Panc1 (cell line): Measurements from ENCODE around the gene PARD6B.

ENCODE experiments used
- TF ChIP-seq, protein P1 (sequence below): fragments of 450-650 bp; IDR thresholded peaks from 2 replicates; pipeline ENCODE4 v1.5.1; 2017; ENCODE audit warnings: mild to moderate bottlenecking
- TF ChIP-seq, protein P2 (sequence below), 2 experiments: IDR thresholded peaks; 2 replicates each; pipeline ENCODE4 v1.6.1; 2011 to 2012; ENCODE audit warnings: low read depth in 2 of 2, control low read depth in 1 of 2, low read length in 1 of 2, mild to moderate bottlenecking in 1 of 2, moderate library complexity in 1 of 2; ENCODE audit not compliant: insufficient read depth in 1 of 2

DNA sequence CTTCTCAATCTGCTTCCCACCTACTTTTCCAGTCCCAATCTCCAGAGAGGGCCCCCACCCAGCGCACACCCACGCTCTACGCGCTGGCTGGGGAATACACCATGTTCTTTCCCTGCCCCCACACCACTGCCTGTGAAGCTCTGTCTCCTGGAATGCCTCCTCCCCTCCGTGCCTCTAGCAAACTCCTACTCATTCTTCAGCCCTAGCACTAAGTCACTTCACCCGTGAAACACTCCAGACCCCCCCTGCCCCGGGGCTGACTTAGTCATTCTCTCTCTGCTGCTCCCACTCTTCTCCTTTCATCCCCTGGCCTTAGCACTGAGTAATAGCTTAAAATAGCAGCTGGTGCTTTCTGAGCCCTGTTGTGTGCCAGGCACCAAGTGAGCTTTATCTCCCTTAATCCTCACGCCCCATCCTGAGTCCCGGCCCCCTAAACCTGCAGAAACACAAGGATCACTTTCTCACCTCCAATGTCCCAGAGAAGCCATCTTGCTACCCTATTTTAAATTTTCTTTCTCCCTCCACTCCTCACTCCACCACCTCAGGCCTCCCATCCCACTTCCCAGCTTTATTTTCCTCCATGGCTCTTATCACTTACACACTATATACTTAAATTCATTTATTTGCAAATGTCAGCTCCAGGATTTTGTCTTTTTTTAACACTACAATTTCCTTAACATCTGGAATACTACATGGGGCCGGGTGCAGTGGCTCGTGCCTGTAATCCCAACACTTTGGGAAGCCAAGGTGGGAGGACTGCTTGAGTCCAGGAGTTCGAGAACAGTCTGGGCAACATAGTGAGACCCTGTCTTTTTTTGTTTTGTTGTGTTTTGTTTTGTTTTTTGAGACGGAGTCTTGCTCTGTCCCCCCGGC, 6.3 kb upstream of the PARD6B start:
- TF ChIP-seq, protein P1, sequence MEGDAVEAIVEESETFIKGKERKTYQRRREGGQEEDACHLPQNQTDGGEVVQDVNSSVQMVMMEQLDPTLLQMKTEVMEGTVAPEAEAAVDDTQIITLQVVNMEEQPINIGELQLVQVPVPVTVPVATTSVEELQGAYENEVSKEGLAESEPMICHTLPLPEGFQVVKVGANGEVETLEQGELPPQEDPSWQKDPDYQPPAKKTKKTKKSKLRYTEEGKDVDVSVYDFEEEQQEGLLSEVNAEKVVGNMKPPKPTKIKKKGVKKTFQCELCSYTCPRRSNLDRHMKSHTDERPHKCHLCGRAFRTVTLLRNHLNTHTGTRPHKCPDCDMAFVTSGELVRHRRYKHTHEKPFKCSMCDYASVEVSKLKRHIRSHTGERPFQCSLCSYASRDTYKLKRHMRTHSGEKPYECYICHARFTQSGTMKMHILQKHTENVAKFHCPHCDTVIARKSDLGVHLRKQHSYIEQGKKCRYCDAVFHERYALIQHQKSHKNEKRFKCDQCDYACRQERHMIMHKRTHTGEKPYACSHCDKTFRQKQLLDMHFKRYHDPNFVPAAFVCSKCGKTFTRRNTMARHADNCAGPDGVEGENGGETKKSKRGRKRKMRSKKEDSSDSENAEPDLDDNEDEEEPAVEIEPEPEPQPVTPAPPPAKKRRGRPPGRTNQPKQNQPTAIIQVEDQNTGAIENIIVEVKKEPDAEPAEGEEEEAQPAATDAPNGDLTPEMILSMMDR: no peak
- TF ChIP-seq, protein P2, sequence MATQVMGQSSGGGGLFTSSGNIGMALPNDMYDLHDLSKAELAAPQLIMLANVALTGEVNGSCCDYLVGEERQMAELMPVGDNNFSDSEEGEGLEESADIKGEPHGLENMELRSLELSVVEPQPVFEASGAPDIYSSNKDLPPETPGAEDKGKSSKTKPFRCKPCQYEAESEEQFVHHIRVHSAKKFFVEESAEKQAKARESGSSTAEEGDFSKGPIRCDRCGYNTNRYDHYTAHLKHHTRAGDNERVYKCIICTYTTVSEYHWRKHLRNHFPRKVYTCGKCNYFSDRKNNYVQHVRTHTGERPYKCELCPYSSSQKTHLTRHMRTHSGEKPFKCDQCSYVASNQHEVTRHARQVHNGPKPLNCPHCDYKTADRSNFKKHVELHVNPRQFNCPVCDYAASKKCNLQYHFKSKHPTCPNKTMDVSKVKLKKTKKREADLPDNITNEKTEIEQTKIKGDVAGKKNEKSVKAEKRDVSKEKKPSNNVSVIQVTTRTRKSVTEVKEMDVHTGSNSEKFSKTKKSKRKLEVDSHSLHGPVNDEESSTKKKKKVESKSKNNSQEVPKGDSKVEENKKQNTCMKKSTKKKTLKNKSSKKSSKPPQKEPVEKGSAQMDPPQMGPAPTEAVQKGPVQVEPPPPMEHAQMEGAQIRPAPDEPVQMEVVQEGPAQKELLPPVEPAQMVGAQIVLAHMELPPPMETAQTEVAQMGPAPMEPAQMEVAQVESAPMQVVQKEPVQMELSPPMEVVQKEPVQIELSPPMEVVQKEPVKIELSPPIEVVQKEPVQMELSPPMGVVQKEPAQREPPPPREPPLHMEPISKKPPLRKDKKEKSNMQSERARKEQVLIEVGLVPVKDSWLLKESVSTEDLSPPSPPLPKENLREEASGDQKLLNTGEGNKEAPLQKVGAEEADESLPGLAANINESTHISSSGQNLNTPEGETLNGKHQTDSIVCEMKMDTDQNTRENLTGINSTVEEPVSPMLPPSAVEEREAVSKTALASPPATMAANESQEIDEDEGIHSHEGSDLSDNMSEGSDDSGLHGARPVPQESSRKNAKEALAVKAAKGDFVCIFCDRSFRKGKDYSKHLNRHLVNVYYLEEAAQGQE (IDR thresholded peaks at IDR 0.05; ENCODE audit: insufficient read depth in 1 of 2, low read depth in 2 of 2, low read length in 1 of 2): no peak
